NT2/D1 (cell line): ENCODE measurements around the gene SLC25A22.

Source experiments
- DNase-seq: peaks from one replicate; pipeline ENCODE4 v3.0.0-alpha.2; 2011; ENCODE audit warnings: low read depth, low spot score
- H3K27me3 ChIP-seq: 2 replicates; pipeline ENCODE4 v1.6.0; 2011; ENCODE audit warnings: mild to moderate bottlenecking; ENCODE audit not compliant: insufficient read length, insufficient read depth
- H3K36me3 ChIP-seq: 2 replicates; pipeline ENCODE4 v1.6.1; 2011; ENCODE audit warnings: mild to moderate bottlenecking, low read length, mixed read lengths; ENCODE audit not compliant: insufficient read depth, insufficient read length
- H3K4me1 ChIP-seq: 2 replicates; pipeline ENCODE4 v1.5.1; 2011; ENCODE audit not compliant: insufficient read depth, insufficient read length
- H3K4me3 ChIP-seq: 2 replicates; pipeline ENCODE4 v1.5.1; 2011; ENCODE audit warnings: low read depth; ENCODE audit not compliant: insufficient read length
- H3K9ac ChIP-seq: 2 replicates; pipeline ENCODE4 v1.6.0; 2011; ENCODE audit warnings: low read depth; ENCODE audit not compliant: insufficient read length
- H3K9me3 ChIP-seq: 2 replicates; pipeline ENCODE4 v1.5.1; 2011; ENCODE audit warnings: mild to moderate bottlenecking, low read length; ENCODE audit not compliant: insufficient read depth
- SUZ12 ChIP-seq: IDR thresholded peaks from 2 replicates; pipeline ENCODE4 v1.6.1; 2011; ENCODE audit not compliant: insufficient read length, insufficient read depth; ENCODE audit errors: extremely low read depth
- YY1 ChIP-seq: IDR thresholded peaks from 2 replicates; pipeline ENCODE4 v1.6.1; 2011; ENCODE audit not compliant: insufficient read length, insufficient read depth
- ZNF274 ChIP-seq: IDR thresholded peaks from 2 replicates; pipeline ENCODE4 v1.6.1; 2011; ENCODE audit warnings: mild to moderate bottlenecking, low read depth, low read length

Gene SLC25A22

GRCh38 chr11:803770-804598, 5.9 kb upstream of the SLC25A22 start:
- Histone ChIP-seq H3K36me3 (peaks cover 50% of the 10 kb centered on the region), H3K4me3 (peak overlapping the region; percentile 75), H3K4me1 (peaks cover 25% of the 10 kb centered on the region), H3K27me3 (no peaks in the 10 kb centered on the region), H3K9ac (peak overlapping the region; percentile 96), H3K9me3 (no peaks in the 10 kb centered on the region)
- no peak for DNase-seq
- TF ChIP-seq SUZ12 (no peak), YY1 (no peak), ZNF274 (no peak)

GRCh38 chr11:803467-803742, 5.3 kb upstream of the SLC25A22 start:
- DNase-seq: no peak
- Histone ChIP-seq H3K9me3 (no peaks in the 10 kb centered on the region), H3K4me3 (peak overlapping the region; percentile 75), H3K9ac (peak overlapping the region; percentile 96), H3K27me3 (no peaks in the 10 kb centered on the region), H3K4me1 (peaks cover 26% of the 10 kb centered on the region), H3K36me3 (peaks cover 52% of the 10 kb centered on the region)
- TF ChIP-seq ZNF274 (no peak), YY1 (no peak), SUZ12 (no peak)

- Histone ChIP-seq H3K9ac (peak overlapping the region; percentile 96), H3K4me3 (peak overlapping the region; percentile 4), H3K9me3 (no peaks in the 10 kb centered on the region), H3K27me3 (no peaks in the 10 kb centered on the region), H3K4me1 (peaks cover 27% of the 10 kb centered on the region), H3K36me3 (peaks cover 52% of the 10 kb centered on the region)
- DNase-seq: no peak
- no peak for TF ChIP-seq ZNF274
- TF ChIP-seq SUZ12: no peak
- no peak for TF ChIP-seq YY1
Measured at GRCh38 chr11:802693-803466, 4.8 kb upstream of the SLC25A22 start.

GRCh38 chr11:802018-802617, 4.0 kb upstream of the SLC25A22 start:
- no peaks in the 10 kb centered on the region for H3K27me3 ChIP-seq
- no peak overlapping the region for H3K4me3 ChIP-seq
- no peak for TF ChIP-seq ZNF274
- TF ChIP-seq YY1: no peak
- no peak for TF ChIP-seq SUZ12
- no peaks in the 10 kb centered on the region for H3K9me3 ChIP-seq
- peaks cover 52% of the 10 kb centered on the region for H3K36me3 ChIP-seq
- H3K4me1 ChIP-seq: peaks cover 27% of the 10 kb centered on the region
- H3K9ac ChIP-seq: peak overlapping the region; percentile 5
- no peak for DNase-seq

GRCh38 chr11:801097-801780, 3.2 kb upstream of the SLC25A22 start:
- H3K9me3 ChIP-seq: no peaks in the 10 kb centered on the region

GRCh38 chr11:800473-800872, 2.4 kb upstream of the SLC25A22 start:
- no peak for DNase-seq
- TF ChIP-seq SUZ12: no peak
- TF ChIP-seq YY1: no peak
- TF ChIP-seq ZNF274: no peak
- Histone ChIP-seq H3K27me3 (no peaks in the 10 kb centered on the region), H3K9me3 (no peaks in the 10 kb centered on the region), H3K9ac (peak overlapping the region; percentile 21), H3K4me3 (no peak overlapping the region), H3K4me1 (peaks cover 37% of the 10 kb centered on the region), H3K36me3 (peaks cover 52% of the 10 kb centered on the region)

More at GRCh38 chr11:801097-801780, 3.2 kb upstream of the SLC25A22 start:
- no peaks in the 10 kb centered on the region for H3K27me3 ChIP-seq
- DNase-seq: no peak
- H3K9ac ChIP-seq: peak overlapping the region; percentile 32
- TF ChIP-seq SUZ12: no peak
- TF ChIP-seq ZNF274: no peak
- no peak for TF ChIP-seq YY1
- no peak overlapping the region for H3K4me3 ChIP-seq
- peaks cover 32% of the 10 kb centered on the region for H3K4me1 ChIP-seq
- H3K36me3 ChIP-seq: peaks cover 52% of the 10 kb centered on the region
